Vagina (tissue), 2 donors: ENCODE data around the gene SMOC1. TPM values are rescaled to one million over a fixed set of nuclear protein-coding genes. Genes with fewer than 3 reads are reported as not detected.

Experiments used
- DNase-seq, 2 donors: peaks; one replicate each; pipeline ENCODE4 v3.0.0-alpha.2; 2017; ENCODE audit errors: extremely low spot score in 2 of 2
- H3K27ac ChIP-seq: fragments of 200-600 bp; sonication (generic); one replicate; pipeline ENCODE4 v1.5.1; 2019
- H3K27me3 ChIP-seq: fragments of 200-600 bp; sonication (generic); one replicate; pipeline ENCODE4 v1.5.1; 2019
- H3K36me3 ChIP-seq, 2 donors: fragments of 200-600 bp; sonication (generic); one replicate each; pipeline ENCODE4 v1.5.1; 2017 to 2019
- H3K4me1 ChIP-seq: fragments of 200-600 bp; sonication (generic); one replicate; pipeline ENCODE4 v1.5.1; 2019
- H3K4me3 ChIP-seq, 2 donors: fragments of 200-600 bp; sonication (generic); 1 replicate in 1 of 2; 2 replicates in 1 of 2; pipeline ENCODE4 v1.5.1; 2016 to 2019
- H3K9me3 ChIP-seq: fragments of 200-600 bp; sonication (generic); one replicate; pipeline ENCODE4 v1.5.1; 2019
- POLR2A ChIP-seq, 2 donors: fragments of 450-650 bp; IDR thresholded peaks; one replicate each; pipeline ENCODE4 v1.6.1; 2017; ENCODE audit warnings: antibody characterized with exemption in 2 of 2, mild to moderate bottlenecking in 2 of 2, moderate library complexity in 2 of 2
- POLR2AphosphoS5 ChIP-seq, 2 donors: sonication (generic); formaldehyde crosslinking; IDR thresholded peaks; one replicate each; pipeline ENCODE4 v1.9.0; 2017; ENCODE audit warnings: antibody characterized with exemption in 2 of 2, mild to moderate bottlenecking in 2 of 2, low read depth in 1 of 2; ENCODE audit not compliant: insufficient read depth in 1 of 2
- intact Hi-C: fragments of 100-400 bp; cut with DNase I; formaldehyde crosslinking; loops from one replicate; pipeline ENCODE4 v1.15.1; 2023
- total RNA-seq: library from RNA; depleted of rRNA; stranded (reverse); fragments of >200 nt; gene quantifications from one replicate; pipeline ENCODE4 v1.2.3, GENCODE V29; 2016
- TF ChIP-seq, protein P1 (sequence below), 3 experiments: fragments of 450-650 bp in 2 of 3; fragments of 200-600 bp in 1 of 3; sonication (generic) in 1 of 3; IDR thresholded peaks; one replicate each; pipeline ENCODE4 v1.5.1; 2017 to 2019; ENCODE audit warnings: antibody characterized with exemption in 3 of 3, mild to moderate bottlenecking in 2 of 3, moderate library complexity in 2 of 3

Gene SMOC1
- total RNA-seq, 1 donor from 2014 or later = 9.8 TPM

DNA sequence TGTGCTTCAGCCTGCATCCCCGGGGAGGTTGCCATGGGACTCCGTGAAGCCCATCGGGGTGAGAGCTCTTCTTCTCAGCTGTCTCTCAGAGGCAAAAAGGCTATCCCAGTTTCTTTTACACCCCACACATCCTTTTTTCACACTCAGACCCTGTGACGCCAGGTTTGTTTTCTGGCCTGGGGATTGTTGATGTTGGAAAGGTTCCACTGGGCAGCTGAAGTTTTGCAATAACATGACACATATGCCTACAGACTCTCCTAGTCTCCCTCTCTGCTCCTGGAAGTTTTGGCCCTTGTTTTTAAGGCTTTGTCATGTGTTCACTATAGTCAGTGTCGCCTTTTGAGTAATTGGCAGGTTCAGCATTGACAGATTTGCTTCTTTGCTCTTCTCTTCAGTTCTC lies 118.6 kb downstream of the SMOC1 start:
- H3K27ac ChIP-seq = no peak overlapping the region
- H3K9me3 ChIP-seq = no peaks in the 10 kb centered on the region
- H3K36me3 ChIP-seq = no peaks in the 10 kb centered on the region
- H3K4me3 ChIP-seq = no peak overlapping the region
- TF ChIP-seq POLR2A (IDR thresholded peaks at IDR 0.05) (no peak), POLR2AphosphoS5 (IDR thresholded peaks at IDR 0.05; ENCODE audit: insufficient read depth in 1 of 2, low read depth in 1 of 2) (no peak)
- TF ChIP-seq, protein P1, sequence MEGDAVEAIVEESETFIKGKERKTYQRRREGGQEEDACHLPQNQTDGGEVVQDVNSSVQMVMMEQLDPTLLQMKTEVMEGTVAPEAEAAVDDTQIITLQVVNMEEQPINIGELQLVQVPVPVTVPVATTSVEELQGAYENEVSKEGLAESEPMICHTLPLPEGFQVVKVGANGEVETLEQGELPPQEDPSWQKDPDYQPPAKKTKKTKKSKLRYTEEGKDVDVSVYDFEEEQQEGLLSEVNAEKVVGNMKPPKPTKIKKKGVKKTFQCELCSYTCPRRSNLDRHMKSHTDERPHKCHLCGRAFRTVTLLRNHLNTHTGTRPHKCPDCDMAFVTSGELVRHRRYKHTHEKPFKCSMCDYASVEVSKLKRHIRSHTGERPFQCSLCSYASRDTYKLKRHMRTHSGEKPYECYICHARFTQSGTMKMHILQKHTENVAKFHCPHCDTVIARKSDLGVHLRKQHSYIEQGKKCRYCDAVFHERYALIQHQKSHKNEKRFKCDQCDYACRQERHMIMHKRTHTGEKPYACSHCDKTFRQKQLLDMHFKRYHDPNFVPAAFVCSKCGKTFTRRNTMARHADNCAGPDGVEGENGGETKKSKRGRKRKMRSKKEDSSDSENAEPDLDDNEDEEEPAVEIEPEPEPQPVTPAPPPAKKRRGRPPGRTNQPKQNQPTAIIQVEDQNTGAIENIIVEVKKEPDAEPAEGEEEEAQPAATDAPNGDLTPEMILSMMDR (IDR thresholded peaks at IDR 0.05) = no peak
- no peak for DNase-seq
- H3K4me1 ChIP-seq = no peaks in the 10 kb centered on the region
- no peaks in the 10 kb centered on the region for H3K27me3 ChIP-seq
- intact Hi-C loops = no loop called here

DNA sequence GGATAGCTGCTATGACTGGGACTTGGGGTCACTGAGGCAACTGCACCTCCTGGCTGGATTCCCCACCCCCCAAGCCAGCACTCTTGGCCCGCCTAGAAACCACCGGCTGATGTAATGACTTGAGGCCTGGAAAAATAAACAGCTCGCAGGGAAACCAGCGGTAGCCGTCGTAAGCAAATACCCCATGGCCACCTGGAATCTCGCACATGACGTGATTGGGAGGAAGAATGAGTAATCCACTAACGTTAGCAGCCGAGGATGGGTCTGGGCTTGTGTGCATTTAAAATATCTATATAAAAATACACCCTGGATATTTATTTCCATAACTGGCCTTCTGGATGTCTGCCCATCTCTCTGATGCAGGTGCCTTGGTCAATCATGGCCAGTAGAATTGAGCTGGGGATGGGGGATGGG lies 120.1 kb downstream of the SMOC1 start:
- H3K9me3 ChIP-seq = no peaks in the 10 kb centered on the region
- no peak overlapping the region for H3K27ac ChIP-seq
- H3K4me3 ChIP-seq = no peak overlapping the region
- no peaks in the 10 kb centered on the region for H3K27me3 ChIP-seq
- no peaks in the 10 kb centered on the region for H3K4me1 ChIP-seq
- H3K36me3 ChIP-seq = no peaks in the 10 kb centered on the region
- DNase-seq = no peak
- TF ChIP-seq, protein P1 (IDR thresholded peaks at IDR 0.05) = no peak
- TF ChIP-seq POLR2AphosphoS5 (IDR thresholded peaks at IDR 0.05; ENCODE audit: insufficient read depth in 1 of 2, low read depth in 1 of 2) (no peak), POLR2A (IDR thresholded peaks at IDR 0.05) (no peak)
- intact Hi-C loops = no loop called here

DNA sequence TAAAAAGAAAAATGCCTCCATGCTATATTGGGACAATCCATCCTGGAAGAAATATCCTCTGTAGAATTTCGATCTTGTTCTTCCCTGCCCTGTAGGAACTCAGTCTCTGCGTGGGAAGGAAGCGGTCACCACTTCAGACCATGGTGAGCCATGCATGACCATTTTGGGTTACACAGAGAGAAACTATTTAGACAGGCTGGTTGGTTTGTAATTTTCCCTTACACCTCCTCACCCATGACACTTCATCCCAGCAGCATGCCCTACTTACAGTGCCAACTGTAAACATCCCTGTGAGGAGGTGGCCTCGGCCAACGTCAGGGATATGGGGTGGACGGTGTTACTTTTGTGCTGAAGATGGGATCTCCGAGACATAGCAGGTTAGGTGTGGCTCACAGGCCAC lies 121.4 kb downstream of the SMOC1 start:
- H3K27ac ChIP-seq = no peak overlapping the region
- TF ChIP-seq POLR2A (IDR thresholded peaks at IDR 0.05) (no peak), POLR2AphosphoS5 (IDR thresholded peaks at IDR 0.05; ENCODE audit: insufficient read depth in 1 of 2, low read depth in 1 of 2) (no peak)
- TF ChIP-seq, protein P1 (IDR thresholded peaks at IDR 0.05) = no peak
- intact Hi-C loops = loop anchor here (5.0 kb wide), 1 partner anchor 63 kb away; no protein-coding TSS in a partner anchor
- no peaks in the 10 kb centered on the region for H3K4me1 ChIP-seq
- H3K9me3 ChIP-seq = no peaks in the 10 kb centered on the region
- no peak overlapping the region for H3K4me3 ChIP-seq
- no peak for DNase-seq
- H3K27me3 ChIP-seq = no peaks in the 10 kb centered on the region
- no peaks in the 10 kb centered on the region for H3K36me3 ChIP-seq

DNA sequence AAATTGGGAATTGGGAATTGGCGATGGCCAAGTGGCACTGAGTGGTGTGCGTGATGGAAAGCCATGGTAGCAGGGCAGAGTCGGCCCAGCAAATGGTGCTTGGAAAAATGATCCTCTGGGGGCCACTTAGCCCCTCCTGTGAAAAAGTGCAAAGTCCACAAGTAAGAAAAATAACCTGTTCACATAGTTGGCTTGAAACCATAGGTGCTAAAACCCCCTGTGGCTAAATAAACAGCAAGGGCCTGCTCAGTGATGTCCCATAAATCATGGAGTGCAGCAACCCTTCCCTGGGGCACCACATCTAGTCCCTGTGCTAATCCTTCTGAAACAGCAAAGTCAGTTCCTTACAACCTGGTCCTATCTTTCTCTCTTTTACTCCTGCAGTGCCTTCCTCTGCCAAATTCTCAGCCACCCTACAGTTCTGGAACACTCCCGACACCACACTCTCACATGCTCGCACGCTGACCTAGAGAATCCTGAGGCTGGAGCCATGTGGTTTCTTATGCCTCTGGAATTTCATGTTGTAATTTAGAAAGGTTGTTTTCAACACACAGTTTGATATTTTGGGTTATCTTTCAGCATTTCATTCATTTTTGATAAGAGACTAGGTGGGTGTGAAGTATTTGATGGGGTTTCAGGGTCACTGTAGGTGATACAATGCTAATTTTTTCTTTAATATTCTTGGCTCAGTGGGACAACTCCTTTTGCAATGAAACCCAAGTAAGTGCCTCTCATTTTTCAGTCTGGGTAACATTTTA lies 123.6 kb downstream of the SMOC1 start:
- Histone ChIP-seq H3K4me3 (no peak overlapping the region), H3K27me3 (no peaks in the 10 kb centered on the region), H3K27ac (no peak overlapping the region), H3K36me3 (no peaks in the 10 kb centered on the region), H3K4me1 (no peaks in the 10 kb centered on the region), H3K9me3 (no peaks in the 10 kb centered on the region)
- no peak for DNase-seq
- TF ChIP-seq POLR2A (IDR thresholded peaks at IDR 0.05) = no peak
- TF ChIP-seq, protein P1 (IDR thresholded peaks at IDR 0.05) = no peak
- TF ChIP-seq POLR2AphosphoS5 (IDR thresholded peaks at IDR 0.05; ENCODE audit: insufficient read depth in 1 of 2, low read depth in 1 of 2) = no peak
- intact Hi-C loops = loop anchor here (5.0 kb wide), 1 partner anchor 65 kb away; no protein-coding TSS in a partner anchor

DNA sequence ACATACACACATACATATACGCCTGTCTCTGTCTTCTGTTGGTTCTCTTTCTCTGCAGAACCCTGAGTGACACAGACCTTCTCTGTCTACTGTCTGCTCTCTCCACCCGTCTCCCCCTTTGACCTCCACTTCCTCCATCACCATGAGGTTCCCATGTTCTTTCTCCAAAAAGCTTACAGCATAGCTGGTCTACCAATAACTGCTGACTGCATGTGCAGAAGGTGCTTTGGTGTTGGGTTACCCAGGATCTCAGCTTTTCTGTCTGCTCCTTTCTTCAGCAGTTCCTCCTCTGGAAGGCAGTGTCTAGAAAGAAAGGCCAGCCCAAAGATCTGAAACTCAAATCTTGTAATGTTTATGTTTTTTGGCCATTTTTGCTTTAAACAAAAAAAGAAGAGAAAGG lies 125.6 kb downstream of the SMOC1 start:
- Histone ChIP-seq H3K36me3 (no peaks in the 10 kb centered on the region), H3K27me3 (no peaks in the 10 kb centered on the region), H3K9me3 (no peaks in the 10 kb centered on the region), H3K27ac (no peak overlapping the region), H3K4me1 (no peaks in the 10 kb centered on the region), H3K4me3 (no peak overlapping the region)
- intact Hi-C loops = loop anchor here (5.0 kb wide), 1 partner anchor 67 kb away; no protein-coding TSS in a partner anchor
- DNase-seq = no peak
- TF ChIP-seq, protein P1 (IDR thresholded peaks at IDR 0.05) = no peak
- TF ChIP-seq POLR2A (IDR thresholded peaks at IDR 0.05) (no peak), POLR2AphosphoS5 (IDR thresholded peaks at IDR 0.05; ENCODE audit: insufficient read depth in 1 of 2, low read depth in 1 of 2) (no peak)
